Kidney capillary endothelial cell (primary cell): ENCODE measurements around the gene RYK.
"Not testable (repeated sequence)": the region's sequence is repeated elsewhere in the genome, so short reads cannot be mapped to it uniquely, and the experiment has no call there.

Source experiments
- DNase-seq: peaks from one replicate; pipeline ENCODE4 v3.0.0-alpha.2; 2018; ENCODE audit warnings: low spot score

The RYK gene

DNA sequence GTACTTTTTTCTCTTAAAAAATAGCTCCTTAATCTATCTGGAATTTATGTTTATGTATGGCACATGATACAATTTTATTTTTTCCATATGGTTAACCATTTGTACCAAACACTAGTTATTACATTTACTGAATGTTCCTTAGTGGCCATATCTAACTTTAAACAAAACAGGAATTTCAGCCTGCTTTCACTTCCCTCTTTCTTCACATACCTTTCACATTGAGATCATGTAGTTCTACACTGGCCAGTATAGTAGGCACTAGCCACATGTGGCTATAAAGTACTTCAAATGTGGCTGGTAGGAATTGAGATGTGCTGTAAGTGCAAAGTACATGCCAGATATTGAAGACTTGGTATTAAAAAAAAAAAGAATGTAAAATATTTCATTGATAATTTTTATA, 4.7 kb upstream of the RYK start:
- no peak for DNase-seq

DNA sequence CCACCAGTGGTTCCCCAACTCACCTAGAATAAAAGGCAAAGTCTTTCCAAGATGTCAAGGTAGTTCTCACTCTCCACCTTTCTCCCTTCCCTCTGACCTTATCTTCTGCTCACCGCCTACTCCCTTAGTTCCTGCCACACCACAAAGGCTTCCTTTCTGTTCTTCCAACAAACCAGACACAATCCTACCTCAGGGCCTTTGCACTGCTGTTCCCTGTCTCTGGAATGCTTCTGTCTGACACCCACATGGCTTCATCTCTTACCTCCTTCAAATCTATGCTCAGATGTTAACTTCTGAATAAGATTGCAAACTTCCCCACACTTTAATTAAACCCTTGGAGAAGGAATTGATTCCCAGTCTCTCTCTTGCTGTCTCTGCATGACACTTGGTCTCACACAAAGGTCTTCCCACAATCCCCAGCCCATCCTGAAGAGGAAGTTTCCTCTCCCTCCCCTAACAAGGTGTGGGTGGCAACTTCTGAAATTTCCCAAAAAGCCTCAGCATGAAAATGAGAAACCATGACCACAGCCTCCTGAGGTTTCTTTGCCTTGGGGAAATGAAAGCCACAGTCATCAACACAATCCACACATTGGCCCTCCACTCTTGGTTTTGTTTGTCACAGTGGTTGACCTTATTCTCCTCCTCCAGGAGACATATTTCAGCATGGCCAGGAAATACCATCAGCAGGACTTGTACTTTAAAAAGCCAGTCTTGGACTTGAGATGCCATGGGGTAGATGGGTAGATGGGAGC, 3.0 kb upstream of the RYK start:
- no peak for DNase-seq

DNA sequence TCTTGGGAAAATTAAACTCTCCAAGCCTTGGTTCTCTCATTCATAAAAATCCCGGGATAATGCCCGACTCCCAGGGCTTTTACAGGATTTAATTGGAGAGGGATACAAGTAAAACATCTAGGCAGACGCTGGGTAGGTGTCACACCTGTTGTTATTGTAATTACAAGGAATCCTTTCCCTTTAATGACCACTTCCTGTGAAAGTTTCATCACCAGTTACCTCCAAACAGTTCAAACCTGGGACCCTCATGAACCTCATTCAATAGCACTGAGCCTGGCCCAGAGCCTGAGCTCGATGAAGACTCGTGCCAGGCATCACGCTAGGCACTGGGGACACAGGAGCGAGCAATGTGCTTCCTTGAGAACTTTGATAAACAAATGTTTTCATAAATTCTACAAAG, 2.1 kb upstream of the RYK start:
- DNase-seq: no peak

DNA sequence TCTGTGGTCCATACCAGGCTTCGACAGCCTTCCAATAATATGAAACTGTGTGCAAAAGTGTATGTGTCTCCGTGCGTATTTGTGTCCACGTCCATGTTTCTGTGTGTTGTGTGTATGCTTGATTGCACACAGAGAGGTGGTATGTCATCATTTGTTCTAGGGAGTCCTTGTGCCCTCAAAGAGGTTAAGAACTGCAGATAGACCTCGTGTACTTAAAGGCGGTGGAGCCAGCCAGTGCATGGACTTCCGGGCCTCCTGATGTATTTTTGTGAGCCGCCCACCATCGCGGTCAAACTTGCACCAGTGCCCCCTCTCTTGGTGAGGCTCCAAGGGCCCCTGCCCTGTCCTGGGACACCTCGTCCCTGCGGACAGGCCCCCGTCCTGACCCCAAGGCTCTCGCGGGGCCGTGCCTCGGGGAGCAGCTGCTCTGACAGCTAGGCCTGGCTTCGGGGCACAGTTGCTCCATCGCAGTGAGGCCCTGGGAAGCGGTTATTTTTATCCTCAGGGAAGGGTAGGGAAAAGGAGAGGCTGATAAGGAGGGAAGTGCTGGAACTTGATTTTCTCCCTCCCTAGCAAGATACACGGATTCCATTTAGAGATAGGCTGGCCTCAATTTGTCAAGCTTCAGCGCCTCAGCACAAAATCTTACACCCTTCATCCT, 1.2 kb upstream of the RYK start:
- DNase-seq: no peak

DNA sequence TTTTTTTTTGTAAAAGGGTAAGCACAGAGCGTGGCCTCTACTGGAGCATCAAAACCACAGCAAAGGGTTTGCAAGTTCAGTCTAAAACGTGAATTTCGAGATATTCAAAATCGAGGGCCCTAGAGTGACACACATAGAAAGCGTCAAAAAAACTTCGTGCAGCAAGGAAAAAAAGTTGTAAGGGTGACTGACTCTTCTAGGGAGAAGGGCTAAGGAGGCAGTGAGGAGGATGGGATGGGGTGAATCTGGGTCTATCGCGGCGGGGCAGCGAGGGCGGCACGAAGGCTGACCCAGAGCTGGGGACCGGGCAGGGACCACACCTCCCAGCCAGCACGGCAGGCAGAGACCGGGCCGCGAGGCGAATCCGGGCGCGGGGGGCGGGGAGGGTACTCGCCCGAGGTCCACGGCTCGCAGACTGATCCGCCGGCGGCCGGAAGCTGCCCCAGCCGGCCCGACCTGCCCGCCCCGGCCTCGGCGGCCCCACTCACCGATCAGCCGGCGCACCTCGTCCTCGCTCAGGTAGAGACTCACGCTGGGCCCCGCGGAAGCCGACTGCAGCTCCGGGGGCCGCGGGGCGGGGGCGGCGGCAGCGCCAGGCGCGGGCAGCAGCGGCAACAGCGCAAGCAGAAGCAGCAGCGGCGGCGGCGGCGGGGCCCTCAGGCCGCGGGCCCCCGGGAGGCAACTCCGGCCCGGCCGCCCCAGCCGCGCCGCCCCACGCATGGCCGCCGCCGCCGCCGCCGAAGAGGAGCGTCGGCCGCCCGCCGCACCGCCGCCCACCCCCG, 533 bp downstream of the RYK start:
- DNase-seq: peak; percentile 34

DNA sequence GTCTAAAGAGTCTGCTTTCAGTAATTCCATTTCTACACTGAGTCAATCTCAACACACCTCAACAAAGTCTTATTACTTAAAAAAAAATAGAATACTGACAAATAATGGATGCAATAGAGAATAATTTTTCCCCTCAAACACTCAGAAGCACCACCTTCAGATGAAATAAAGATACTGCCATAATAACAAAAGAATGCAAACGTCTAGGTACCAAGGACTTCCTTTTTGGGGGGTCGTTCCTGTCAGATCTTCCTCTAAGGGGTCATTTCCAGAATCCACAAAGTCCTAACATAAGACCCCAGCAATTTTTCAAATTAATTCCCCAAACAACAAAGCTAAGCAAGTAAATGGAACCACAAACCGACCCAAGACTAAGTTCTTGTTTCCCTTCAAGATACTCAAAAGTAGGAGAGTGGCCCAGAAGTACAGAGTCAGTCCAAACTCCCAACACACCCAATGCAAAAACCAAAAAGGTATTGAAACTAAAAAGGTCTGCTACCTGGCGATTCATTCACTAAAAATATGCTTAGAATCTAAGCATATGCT, 1.3 kb downstream of the RYK start:
- no peak for DNase-seq

DNA sequence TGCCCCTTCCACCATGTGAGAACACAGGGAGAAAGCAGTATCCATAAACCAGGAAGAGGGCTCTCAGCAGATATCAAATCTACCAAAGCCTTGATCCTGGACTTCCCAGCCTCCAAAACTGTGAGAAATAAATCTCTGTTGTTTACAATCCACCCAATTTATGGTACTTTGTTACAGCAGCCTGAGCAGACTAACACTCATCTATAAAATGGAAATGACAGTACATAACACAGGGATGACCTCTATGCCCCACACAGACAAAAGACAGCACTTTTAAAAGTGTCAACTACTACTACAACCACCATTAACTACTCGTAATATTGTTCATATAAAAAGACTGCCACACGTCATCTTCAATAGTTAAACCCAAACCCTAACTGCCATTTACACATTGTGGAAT, 5.7 kb downstream of the RYK start:
- DNase-seq: no peak

DNA sequence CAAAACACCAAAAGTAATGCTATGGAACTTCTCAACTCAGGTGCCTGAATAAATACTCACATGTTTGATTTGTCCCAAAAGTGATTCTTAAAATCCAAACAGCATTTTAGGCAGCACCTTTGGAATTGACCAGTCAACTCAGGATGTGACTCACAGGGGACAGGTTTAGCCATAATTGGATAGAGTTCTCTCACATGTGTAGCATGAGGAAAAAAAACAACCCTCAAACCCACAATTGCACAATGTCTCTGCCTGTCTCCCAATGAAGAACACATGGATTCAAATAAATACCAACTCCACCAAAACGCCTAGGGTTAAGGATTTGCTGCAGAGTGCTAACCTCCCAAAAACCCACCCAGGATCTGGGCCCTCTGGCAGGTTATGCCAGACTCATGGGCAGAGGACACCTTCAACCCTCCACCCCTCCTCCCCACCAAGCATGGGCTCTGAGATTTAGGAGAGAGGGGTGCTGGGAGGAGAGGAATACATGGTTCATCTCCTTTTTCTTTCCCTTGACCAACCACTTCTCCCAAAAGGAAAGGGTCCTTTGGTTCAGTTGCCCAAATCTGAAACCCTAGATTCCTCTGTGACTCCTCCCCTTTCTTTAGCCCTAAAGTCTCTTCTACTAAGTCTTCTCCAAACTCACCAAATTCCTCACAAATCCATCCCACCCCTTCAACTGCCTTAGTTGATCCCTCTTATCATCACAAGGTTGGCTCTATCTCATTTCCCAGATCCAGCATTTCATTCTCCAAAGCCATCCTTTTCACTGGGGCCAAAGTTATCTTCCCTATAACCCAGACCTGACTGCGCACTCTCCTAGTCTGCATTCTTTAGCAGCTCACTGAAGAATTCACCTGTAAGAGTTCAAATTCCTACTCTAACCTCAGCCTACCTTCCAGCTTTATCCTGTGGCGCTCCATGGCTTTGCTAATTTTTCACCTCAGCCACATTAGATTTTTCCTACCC, 7.7 kb downstream of the RYK start:
- no peak for DNase-seq

DNA sequence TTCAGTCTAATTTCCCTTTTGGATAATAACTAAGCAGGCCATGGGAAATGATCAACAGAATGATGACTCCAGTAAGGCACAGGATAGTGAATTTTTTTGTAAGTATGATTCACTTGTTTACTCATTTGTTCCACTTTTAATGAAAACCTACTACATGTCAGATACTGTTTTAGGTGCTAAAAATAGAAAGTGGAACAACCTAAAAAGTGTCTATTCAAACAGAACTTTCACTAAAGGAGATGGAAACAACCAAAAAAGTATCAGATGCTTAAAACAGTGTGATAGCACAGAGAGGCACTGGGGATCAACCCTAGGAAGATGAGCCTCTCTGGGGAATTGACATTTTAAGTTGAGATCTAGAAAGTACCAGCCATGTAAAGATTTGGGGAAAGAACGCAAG, 11.1 kb downstream of the RYK start:
- DNase-seq: peak; percentile 45

DNA sequence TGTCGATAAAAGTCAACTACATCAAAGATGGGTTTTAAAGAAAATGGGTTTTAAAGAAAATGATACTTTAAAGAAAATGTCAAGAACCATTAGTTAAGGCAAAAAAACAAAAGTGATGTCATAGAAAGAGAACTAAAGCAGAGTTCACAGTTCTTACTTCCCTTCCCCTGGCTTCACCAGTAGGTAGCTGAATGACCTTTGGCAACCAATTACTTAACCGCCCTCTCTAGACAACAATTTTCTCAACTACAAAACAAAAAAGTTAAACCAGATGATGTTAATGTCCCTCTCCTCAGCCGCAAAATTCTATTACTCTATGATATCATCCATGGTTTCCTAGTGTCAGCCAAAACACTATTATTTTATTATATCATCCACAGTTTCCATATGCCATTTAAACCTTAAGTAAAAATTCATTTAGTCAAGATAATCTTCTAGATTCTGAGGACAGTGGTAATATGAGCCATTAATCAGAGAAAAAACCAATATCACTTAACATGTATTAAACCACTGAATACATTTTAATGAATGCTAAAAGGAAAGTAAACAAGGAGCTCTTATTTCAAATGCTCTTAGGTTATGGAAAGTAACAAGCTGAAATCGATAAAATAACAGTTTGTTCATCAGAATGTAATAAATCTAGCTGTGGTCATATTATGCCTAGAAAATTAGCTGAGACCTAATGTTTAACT, 13.1 kb downstream of the RYK start:
- no peak for DNase-seq

DNA sequence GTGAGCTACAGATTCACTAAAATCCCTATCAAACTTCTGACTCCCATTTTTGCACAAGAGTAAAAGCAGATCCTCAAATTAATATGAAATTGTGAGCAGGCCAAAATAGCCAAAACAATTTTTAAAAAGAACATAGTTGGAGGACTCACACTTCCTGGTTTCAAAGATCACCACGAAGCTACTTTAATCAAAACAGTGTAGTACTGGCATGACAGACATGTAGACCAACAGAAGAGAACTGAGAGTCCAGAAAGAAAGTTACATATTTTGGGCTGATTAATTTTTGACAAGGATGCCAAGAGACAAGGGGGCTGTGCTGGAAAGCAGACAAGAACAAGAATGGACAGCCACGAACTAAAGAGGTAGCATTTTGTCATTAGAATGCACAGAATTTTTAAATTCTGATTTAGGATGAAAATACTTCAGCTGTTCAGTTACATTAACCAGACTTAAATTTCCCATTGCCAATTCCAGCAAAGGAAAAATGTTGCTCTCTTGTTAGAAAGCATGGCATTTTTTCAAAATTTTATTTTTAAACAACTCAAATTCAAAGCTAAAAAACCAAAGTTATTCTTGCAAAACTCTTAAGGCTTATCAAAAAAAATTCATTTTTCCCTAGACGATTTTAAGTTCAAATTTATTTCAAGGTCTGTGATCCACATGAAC, 14.0 kb downstream of the RYK start:
- no peak for DNase-seq

DNA sequence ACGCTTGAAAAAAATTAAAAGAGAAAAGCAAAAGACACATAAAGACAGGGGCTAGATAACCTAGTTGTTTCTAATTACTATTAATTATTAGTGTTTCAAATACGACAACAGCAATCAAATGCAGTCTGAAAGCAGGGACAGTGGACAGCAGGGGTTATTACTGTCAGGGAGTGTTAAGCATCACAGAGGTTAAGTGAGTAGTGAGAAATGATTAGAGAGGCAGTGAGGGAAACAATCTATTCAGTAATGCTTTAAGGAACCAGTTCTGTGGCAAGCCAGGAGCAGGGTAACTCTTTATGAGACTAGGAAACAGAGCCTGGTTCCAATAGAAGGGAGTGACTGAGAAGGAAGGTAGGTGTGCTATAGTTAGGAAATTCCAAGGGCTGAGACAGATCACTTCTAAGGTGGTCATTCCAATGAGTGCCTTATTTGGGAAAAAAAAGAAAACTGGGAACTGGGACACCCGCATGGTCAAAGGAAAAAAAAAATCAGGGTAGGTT, 15.0 kb downstream of the RYK start:
- no peak for DNase-seq

DNA sequence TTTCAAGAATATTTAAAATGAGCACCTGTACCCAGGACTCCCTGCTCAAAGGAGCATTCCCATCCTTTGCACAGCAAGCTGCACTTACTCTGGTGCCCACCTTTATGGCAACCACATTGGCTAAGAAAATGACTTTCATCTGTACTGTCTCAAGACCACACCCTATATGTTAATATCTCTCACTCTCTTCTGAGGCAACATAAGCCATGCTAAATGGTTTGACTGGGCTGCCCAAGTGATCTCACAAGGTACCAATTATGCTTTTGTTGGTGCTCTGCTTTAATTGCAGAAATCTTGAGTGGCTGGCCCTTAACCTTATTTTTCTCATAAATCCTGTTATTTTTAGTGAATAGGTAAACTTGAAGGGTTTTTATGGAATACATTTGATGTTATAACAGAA, 17.7 kb downstream of the RYK start:
- DNase-seq: no peak

DNA sequence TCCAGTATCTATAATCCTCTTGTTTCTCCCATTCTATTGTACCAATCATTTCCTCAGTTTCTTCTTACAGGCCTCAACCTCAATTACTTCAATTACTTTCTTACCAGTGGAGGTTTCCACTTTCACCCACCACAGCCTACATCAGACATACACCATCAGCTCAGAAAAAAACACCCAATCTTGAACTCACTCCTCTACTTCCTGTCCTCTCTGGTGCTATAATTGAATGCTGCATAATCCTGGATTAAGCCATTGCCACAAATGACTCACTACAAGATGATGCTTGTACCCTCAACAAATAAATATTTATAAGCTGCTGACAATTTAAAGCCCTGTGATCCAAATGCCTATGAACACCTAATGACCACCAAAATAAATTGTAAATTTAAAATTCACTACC, 18.5 kb downstream of the RYK start:
- DNase-seq: no peak

DNA sequence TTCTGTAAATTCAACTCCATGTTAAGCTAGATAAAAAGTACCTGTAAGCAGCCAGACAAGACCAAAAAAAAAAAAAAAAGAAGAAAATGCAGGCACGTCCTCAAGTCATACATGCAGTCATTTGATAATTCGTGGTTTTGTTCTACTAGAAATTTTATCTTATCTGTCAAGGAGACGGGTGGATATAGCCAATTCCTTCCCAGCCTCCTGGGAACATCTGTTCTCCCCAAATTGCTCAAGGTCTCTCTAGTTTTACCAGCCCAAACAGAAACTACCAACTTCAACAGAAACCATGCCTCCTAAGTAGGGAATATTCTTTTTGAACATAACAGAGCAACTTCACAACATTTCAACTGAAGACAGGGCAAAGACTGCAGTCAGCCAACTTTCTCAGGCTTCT, 19.5 kb downstream of the RYK start:
- DNase-seq: no peak

DNA sequence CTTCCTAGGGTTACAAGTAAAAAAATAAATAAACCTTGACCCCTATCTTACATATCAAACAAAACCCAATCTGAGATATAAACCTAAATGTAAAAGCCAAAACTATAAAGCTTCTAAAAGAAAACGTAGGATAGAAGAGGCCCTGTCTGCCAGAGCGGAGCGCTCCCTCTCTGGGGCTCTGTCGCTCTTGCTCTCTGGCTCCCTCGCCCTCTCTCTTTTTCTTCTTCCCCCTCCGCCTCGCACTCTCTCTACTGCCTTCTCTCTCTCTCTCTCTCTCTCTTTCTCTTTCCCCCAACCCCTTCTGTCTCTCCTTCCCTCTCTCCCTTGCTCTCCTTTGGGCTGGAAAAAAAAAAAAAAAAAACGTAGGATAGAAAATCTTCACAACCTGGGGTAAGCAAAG, 21.6 kb downstream of the RYK start:
- no peak for DNase-seq

DNA sequence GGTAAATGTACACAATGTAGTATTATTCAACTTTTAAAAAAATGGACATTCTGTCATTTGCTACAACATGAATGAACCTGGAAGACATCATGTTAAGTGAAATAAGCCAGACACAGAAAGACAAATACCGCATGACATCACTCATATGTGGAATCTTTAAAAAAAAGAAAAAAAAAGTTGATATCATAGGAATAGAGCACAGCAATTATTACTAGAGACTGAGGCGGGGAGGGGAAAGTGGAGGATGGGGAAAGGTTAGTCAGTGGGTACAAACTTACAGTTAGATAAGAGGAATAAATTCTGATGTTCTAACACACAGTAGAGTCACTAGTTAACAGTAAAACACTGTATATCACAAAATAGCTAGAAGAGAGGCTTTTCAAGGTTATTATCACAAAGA, 22.2 kb downstream of the RYK start:
- DNase-seq: no peak

DNA sequence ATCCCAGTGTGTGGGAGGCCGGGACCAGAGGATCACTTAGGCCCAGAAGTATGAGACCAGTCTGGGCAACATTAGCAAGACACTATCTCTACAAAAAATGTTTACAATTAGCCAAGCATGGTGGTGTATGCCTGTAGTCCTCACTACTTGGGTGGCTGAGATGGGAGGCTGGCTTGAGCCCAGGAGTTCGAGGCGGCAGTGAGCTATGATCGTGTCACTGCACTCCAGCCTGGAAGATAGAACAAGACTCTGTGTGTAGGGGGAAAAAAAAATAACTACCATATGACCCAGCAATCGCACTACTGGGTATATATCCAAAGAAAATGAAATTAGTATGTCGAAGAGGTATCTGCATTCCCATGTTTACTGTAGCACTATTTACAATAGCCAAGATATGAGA, 22.6 kb downstream of the RYK start:
- DNase-seq: no peak

DNA sequence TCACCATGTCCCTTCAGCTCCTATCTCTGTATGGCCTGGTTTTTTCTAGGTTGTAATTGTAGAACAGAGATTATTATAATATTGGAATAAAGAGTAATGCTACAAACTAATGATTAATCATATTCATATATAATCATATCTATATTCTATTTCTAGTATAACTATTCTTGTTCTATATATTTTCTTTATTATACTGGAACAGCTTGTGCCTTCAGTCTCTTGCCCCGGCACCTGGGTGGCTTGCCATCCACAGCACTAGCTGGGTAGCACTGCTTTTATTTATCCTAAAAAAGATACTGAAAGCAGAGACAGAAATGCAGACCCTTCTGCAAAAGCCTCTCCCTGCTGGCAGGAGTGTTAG, 25.9 kb downstream of the RYK start:
- DNase-seq: not testable (repeated sequence)

DNA sequence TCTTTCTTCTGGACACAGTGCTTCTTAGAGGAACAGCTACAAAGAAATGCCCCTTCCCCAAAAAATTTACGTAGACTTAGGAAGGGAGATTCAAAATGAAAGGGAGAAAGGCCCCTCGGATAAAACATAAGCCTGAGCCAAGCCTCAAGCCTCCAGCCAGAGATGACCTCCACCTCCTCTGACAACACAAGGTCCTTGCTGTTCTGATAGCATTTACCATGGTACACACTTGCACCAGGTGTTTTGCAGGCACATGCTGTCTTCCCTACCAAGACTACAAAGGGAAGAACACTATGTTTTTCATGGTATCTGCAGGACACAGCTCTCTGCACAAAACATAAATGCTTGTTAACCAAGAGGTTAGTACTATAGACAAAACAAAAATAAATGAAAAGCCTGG, 27.8 kb downstream of the RYK start:
- no peak for DNase-seq

DNA sequence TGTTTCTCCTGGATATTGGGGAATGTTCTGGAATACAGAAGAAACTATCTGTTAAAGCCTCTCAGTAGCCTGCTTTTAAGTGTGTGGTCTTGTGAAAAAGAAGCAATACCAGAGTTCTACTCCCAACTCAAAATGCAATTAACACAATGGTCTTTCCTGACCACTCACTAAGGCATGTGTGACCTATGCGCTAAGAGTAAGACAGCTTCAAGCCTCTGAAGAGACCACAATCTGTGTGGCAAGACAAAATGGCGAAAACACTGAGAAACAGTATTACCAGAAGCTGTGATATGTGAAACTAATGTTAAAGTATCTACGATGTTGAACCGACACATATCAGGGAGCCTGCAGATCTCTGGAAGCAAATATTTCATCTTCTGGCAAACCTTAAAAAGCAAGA, 33.8 kb downstream of the RYK start:
- DNase-seq: no peak
